NCI-H2081 treated with DMSO at 0.1 percent for 48 hours (cell line): ENCODE data around the gene PFDN2.

ENCODE experiments used
- DNase-seq: peaks from one replicate; lab custom pipeline; 2025; lab: John Stamatoyannopoulos, UW

The PFDN2 gene

DNA sequence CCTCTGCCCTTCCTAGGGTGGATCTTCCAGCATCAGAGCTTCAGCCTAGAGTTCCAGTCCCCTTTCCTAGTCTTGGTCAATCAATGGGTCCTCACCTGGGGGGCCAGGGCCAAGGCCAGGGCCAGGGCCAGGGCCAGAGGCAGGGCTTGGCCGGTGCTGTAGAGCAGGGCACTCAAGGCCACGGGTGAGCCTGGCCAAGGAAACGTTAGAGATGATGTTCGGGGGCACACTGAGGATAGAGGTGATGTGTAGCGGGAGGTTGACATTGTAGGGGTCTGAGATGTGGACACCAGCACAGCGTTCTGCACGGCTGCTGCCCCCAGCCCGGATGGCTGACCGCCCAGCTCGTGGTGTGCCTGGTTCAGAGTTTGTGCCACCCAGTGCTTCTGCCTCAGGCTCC lies 66.6 kb downstream of the PFDN2 start:
- no peak for DNase-seq
